Omental fat pad (tissue), 4 donors: ENCODE data around the gene SLC2A4RG. TPM values are rescaled to one million over a fixed set of nuclear protein-coding genes. Genes with fewer than 3 reads are reported as not detected.

ENCODE experiments used
- ATAC-seq: fragments of 150-250 bp; one replicate; pipeline ENCODE4 v1.9.1; 2016; ENCODE audit warnings: mild to moderate bottlenecking, moderate library complexity; ENCODE audit not compliant: low FRiP score
- DNase-seq: peaks from one replicate; pipeline ENCODE4 v3.0.0-alpha.2; 2019; ENCODE audit warnings: low spot score
- CTCF ChIP-seq, 3 donors: fragments of 450-650 bp; IDR thresholded peaks; one replicate each; pipeline ENCODE4 v1.5.1; 2016 to 2017; ENCODE audit warnings: antibody characterized with exemption in 3 of 3, mild to moderate bottlenecking in 3 of 3, moderate library complexity in 2 of 3
- total RNA-seq, 4 donors: library from RNA; depleted of rRNA; stranded (reverse); fragments of >200 nt; gene quantifications; one replicate each; pipeline ENCODE4 v1.1.0, GENCODE V29; 2016

The SLC2A4RG gene
- total RNA-seq, 4 donors from 2014 or later: 25.3 to 82.0 (median 40.9) TPM

- no peak for DNase-seq
- ATAC-seq: no peak
- no peak for TF ChIP-seq CTCF (IDR thresholded peaks at IDR 0.05)
Measured at GRCh38 chr20:63735859-63736718, 3.5 kb upstream of the SLC2A4RG start, which contains the start of gene LIME1. LIME1 (plus strand) TSS chr20:63736664; CDS start chr20:63737550, 886 bp downstream.

GRCh38 chr20:63736893-63737694, 2.5 kb upstream of the SLC2A4RG start:
- DNase-seq (no peak), ATAC-seq (no peak)
- no peak for TF ChIP-seq CTCF (IDR thresholded peaks at IDR 0.05)

GRCh38 chr20:63737695-63737944, 2.0 kb upstream of the SLC2A4RG start:
- no peak for DNase-seq
- ATAC-seq: no peak

GRCh38 chr20:63737945-63738686, 1.5 kb upstream of the SLC2A4RG start:
- ATAC-seq: no peak
- no peak for DNase-seq
- no peak for TF ChIP-seq CTCF (IDR thresholded peaks at IDR 0.05)

More at GRCh38 chr20:63737695-63737944, 2.0 kb upstream of the SLC2A4RG start:
- no peak for TF ChIP-seq CTCF (IDR thresholded peaks at IDR 0.05)

GRCh38 chr20:63738687-63739129, 868 bp upstream of the SLC2A4RG start:
- DNase-seq: no peak
- TF ChIP-seq CTCF (IDR thresholded peaks at IDR 0.05): no peak
- no peak for ATAC-seq

GRCh38 chr20:63740070-63740626, 572 bp downstream of the SLC2A4RG start:
- peak; percentile 0 for ATAC-seq
- TF ChIP-seq CTCF (IDR thresholded peaks at IDR 0.05): no peak
- no peak for DNase-seq
